PFSK-1 (cell line): Measurements from ENCODE around the gene DPP9.

Experiments used
- POLR2AphosphoS5 ChIP-seq: IDR thresholded peaks from 2 replicates; pipeline ENCODE4 v1.6.1; 2012; ENCODE audit warnings: low read depth, mild to moderate bottlenecking, control low read depth, low read length, moderate library complexity
- SIN3A ChIP-seq: IDR thresholded peaks from 2 replicates; pipeline ENCODE4 v1.6.1; 2012; ENCODE audit warnings: mild to moderate bottlenecking, low read length, moderate library complexity, borderline replicate concordance; ENCODE audit not compliant: insufficient read depth
- TF ChIP-seq, protein P1 (sequence below), 2 experiments: IDR thresholded peaks; 2 replicates each; pipeline versions ENCODE4 v1.6.1 to v1.8.0; 2011 to 2012; ENCODE audit warnings: low read depth in 2 of 2, low read length in 2 of 2, control low read depth in 1 of 2, inconsistent platforms in 1 of 2, mild to moderate bottlenecking in 1 of 2, moderate library complexity in 1 of 2; ENCODE audit not compliant: insufficient read depth in 1 of 2

DNA sequence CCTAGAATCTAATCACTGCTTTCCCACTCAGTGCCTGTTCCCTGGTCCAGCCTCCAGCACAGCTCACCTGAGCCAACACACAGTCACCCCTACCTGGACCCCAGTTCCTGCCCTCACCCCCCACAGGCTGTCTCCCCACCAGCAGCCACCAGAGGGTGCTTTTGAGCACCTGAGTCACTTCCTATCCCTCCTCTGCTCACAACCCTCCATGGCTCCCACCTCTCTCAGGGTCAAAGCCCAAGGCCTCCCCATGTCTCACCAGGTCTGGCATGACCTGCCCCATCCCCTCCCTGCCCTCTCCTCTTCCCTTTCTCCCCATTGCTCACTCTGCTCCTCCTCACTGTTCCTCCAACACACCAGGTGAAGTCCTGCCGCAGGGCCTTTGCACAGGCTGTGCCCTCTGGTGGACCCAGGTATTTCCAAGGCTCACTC, 7.1 kb upstream of the DPP9 start:
- TF ChIP-seq, protein P1, sequence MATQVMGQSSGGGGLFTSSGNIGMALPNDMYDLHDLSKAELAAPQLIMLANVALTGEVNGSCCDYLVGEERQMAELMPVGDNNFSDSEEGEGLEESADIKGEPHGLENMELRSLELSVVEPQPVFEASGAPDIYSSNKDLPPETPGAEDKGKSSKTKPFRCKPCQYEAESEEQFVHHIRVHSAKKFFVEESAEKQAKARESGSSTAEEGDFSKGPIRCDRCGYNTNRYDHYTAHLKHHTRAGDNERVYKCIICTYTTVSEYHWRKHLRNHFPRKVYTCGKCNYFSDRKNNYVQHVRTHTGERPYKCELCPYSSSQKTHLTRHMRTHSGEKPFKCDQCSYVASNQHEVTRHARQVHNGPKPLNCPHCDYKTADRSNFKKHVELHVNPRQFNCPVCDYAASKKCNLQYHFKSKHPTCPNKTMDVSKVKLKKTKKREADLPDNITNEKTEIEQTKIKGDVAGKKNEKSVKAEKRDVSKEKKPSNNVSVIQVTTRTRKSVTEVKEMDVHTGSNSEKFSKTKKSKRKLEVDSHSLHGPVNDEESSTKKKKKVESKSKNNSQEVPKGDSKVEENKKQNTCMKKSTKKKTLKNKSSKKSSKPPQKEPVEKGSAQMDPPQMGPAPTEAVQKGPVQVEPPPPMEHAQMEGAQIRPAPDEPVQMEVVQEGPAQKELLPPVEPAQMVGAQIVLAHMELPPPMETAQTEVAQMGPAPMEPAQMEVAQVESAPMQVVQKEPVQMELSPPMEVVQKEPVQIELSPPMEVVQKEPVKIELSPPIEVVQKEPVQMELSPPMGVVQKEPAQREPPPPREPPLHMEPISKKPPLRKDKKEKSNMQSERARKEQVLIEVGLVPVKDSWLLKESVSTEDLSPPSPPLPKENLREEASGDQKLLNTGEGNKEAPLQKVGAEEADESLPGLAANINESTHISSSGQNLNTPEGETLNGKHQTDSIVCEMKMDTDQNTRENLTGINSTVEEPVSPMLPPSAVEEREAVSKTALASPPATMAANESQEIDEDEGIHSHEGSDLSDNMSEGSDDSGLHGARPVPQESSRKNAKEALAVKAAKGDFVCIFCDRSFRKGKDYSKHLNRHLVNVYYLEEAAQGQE (IDR thresholded peaks at IDR 0.05; ENCODE audit: insufficient read depth in 1 of 2, low read depth in 2 of 2, low read length in 2 of 2) = no peak
- TF ChIP-seq POLR2AphosphoS5 (no peak), SIN3A (no peak)
